ENCODE measurements around the gene FAM186B. TPM values are rescaled to one million over a fixed set of nuclear protein-coding genes. Genes with fewer than 3 reads are reported as not detected.

Gene FAM186B
- total and polyA plus RNA-seq, 2 experiments from 2014 or later: 0.21 to 0.38 TPM

GRCh38 chr12:49543221-49543913 is 62.1 kb downstream of the FAM186B start (continued):
- no peak for TF ChIP-seq ETS1 (IDR thresholded peaks at IDR 0.05)
- no peak for TF ChIP-seq EZH2 (IDR thresholded peaks at IDR 0.05; ENCODE audit: low read depth, unreplicated experiment)
- TF ChIP-seq ZNF331 (CRISPR knock-in tag; IDR thresholded peaks at IDR 0.05; ENCODE audit: low read depth): no peak
- TF ChIP-seq REST (IDR thresholded peaks at IDR 0.05; ENCODE audit: unreplicated experiment): no peak
- TF ChIP-seq STAT1 (IDR thresholded peaks at IDR 0.05; ENCODE audit: unreplicated experiment): no peak
- no peak for TF ChIP-seq POLR2AphosphoS5 (IDR thresholded peaks at IDR 0.05; ENCODE audit: low read depth)
- no peak for TF ChIP-seq JUNB (IDR thresholded peaks at IDR 0.05; ENCODE audit: unreplicated experiment)

GRCh38 chr12:49542592-49543160 is 62.8 kb downstream of the FAM186B start:
- DNase-seq (ENCODE audit: low spot score): no peak
- H3K27me3 Mint-ChIP-seq (ENCODE audit: insufficient read depth, low read depth, poor library complexity): peaks cover 92% of the 10 kb centered on the region
- no peak for TF ChIP-seq REST (IDR thresholded peaks at IDR 0.05; ENCODE audit: unreplicated experiment)
- no peak for TF ChIP-seq ZNF114 (CRISPR knock-in tag; IDR thresholded peaks at IDR 0.05)
- TF ChIP-seq ETS1 (IDR thresholded peaks at IDR 0.05): no peak

More at GRCh38 chr12:49542592-49543160, 62.8 kb downstream of the FAM186B start:
- Histone ChIP-seq H3K9me2 (ENCODE audit: insufficient read depth) (no peaks in the 10 kb centered on the region), H3K4me3 (no peak overlapping the region), H3K4me1 (ENCODE audit: insufficient read depth) (peaks cover 14% of the 10 kb centered on the region; the same call in 1 of the 2 replicates), H3K79me2 (replicated peaks; ENCODE audit: insufficient read depth) (no peaks in the 10 kb centered on the region), H3K4me2 (no peak overlapping the region), H3K27ac (ENCODE audit: low read depth) (no peak overlapping the region), H3F3A (replicated peaks; ENCODE audit: low read depth) (no peaks in the 10 kb centered on the region), H4K20me1 (replicated peaks; ENCODE audit: insufficient read depth) (no peaks in the 10 kb centered on the region; the same call in 1 of the 2 replicates), H3K27me3 (ENCODE audit: insufficient read depth) (peaks cover 100% of the 10 kb centered on the region), H2AFZ (no peak overlapping the region), H3K36me3 (ENCODE audit: insufficient read depth) (no peaks in the 10 kb centered on the region)
- Mint-ChIP-seq H3K4me1 (peaks cover 32% of the 10 kb centered on the region), H3K4me3 (no peak overlapping the region; the same call in 2 of the 3 replicates), H3K9me3 (no peaks in the 10 kb centered on the region; the same call in 2 of the 3 replicates), H3K27ac (no peak overlapping the region), H3K36me3 (ENCODE audit: low read depth) (no peaks in the 10 kb centered on the region)
- ATAC-seq: no peak

Data from GM23338 (cell line).